C4-2B (cell line): Measurements from ENCODE around the gene FOXL3.

Experiments
- ZFX ChIP-seq: fragments of 450-650 bp; IDR thresholded peaks from 2 replicates; pipeline ENCODE4 v1.6.1; 2017
- TF ChIP-seq, protein P1 (sequence below): fragments of 450-650 bp; conservative IDR thresholded peaks from 2 replicates; pipeline ENCODE4 v1.5.1; 2017; ENCODE audit warnings: mild to moderate bottlenecking

DNA sequence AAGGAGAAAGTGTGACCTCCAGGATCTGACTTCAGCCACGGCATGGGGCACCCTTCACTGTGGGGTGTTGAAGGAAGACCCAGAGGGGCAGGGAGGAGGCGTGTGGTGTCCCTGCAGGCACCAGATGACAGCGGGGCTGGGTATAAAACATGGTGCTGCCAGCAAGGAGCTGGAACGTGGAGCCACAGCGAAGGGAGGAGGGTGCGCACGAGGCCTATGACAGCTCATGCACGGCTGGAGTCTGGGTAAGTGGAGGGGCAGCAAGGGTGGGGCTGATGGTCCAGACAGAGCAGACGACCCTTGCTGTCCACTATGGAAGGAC is 27.8 kb upstream of the FOXL3 start:
- TF ChIP-seq, protein P1, sequence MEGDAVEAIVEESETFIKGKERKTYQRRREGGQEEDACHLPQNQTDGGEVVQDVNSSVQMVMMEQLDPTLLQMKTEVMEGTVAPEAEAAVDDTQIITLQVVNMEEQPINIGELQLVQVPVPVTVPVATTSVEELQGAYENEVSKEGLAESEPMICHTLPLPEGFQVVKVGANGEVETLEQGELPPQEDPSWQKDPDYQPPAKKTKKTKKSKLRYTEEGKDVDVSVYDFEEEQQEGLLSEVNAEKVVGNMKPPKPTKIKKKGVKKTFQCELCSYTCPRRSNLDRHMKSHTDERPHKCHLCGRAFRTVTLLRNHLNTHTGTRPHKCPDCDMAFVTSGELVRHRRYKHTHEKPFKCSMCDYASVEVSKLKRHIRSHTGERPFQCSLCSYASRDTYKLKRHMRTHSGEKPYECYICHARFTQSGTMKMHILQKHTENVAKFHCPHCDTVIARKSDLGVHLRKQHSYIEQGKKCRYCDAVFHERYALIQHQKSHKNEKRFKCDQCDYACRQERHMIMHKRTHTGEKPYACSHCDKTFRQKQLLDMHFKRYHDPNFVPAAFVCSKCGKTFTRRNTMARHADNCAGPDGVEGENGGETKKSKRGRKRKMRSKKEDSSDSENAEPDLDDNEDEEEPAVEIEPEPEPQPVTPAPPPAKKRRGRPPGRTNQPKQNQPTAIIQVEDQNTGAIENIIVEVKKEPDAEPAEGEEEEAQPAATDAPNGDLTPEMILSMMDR: no peak
- TF ChIP-seq ZFX: no peak
